GM19238 (cell line): ENCODE measurements around the gene ALG14.

Experiments
- DNase-seq: peaks from one replicate; pipeline ENCODE4 v3.0.0; 2011; ENCODE audit warnings: low spot score; ENCODE audit not compliant: insufficient read length

The ALG14 gene

DNA sequence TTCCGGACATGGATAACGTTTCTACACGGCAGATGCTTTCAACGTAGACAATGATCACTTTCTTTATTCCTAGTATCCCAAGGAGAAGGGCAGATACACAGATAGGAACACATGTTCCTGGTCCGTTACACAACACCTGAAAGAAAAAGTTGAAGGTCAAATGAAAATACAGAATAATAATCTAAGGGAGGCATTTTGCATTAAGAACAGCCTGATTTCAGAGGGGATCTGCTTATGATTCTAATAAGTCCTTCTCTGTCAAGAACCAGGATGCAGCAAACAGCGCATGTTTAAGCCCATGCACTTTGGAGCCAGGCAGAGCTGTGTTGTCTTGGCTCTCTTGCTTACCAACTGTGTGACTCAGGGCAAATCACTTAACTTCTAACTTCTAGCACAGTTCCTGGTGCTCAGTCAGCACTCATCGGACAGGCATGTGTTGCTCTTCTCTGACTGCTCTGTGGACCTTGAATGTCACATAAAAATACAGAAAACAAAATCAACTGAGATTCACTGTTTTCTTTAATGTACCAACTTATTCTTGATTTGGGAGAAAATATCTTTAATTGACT is 89.5 kb downstream of the ALG14 start:
- no peak for DNase-seq

GRCh38 chr1:94982398-94982797 is 90.4 kb downstream of the ALG14 start:
- DNase-seq: no peak

- DNase-seq: no peak
Measured at GRCh38 chr1:94981575-94981973, 91.2 kb downstream of the ALG14 start.

DNA sequence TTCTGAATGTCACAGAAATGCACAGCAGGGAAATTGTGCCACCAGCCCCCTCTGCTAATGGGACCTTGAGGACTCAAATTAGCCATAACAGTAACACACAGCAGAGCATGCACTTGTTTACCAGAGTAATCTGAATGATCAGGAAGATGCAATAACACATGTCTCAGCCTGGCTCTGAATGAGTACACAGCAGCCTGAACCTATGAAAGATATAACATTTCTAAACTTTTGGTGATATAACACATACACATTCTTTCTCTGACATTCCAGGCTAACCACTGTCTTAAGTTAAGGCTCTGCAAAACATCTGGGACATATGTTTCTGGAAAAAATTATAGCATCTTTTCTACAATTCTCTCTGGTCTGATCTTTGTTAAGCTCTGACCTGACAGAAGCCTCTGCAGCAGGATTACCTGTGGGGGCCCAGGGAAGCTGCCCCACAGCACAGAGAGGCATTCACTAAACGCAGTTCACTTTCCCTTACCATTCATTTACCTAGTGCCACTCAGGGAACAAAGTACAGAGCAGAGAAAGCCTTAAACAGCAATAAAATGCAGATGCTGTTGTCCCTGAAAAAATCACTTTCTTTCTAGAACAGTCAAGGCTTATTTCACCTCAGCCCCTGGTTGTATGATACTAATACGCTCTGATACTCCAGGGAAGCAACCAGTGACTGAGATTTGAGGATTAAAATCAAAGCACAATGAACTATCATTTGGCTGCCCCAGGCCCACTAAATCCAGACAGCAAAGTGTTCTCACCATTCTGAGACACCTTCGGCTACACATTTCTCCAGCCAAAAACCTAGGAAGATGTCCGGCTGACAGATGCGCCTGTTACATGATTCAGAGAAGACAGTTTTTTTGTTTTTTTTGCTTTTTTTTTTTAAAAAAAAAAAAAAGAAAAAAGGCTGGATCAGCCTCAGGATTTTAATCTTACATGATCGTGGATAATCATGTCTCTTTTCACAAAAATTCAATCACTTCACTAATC is 91.9 kb downstream of the ALG14 start:
- no peak for DNase-seq

GRCh38 chr1:94979656-94980581 is 92.8 kb downstream of the ALG14 start:
- no peak for DNase-seq

- no peak for DNase-seq
Measured at GRCh38 chr1:94979131-94979530, 93.6 kb downstream of the ALG14 start.

DNA sequence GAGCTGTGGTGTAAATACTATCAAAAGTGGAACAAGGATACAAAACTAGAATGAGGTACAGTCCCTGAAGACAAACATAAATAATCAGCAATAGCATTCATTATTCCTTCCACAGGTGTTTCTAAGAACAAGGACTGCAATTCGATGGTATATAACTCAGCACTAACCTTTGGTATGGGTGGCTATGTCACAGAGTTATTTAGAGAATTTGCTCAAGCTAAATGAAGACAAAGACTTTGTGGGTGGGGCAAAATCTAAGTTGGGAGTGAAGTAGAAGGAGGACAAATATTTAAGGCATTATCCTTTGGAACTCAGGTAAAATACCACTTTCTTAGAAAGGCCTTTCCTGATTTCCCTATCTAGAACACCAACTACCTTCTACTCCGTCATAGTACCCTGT is 94.3 kb downstream of the ALG14 start:
- DNase-seq: no peak

- no peak for DNase-seq
Measured at GRCh38 chr1:94976971-94977548, 95.7 kb downstream of the ALG14 start.

DNA sequence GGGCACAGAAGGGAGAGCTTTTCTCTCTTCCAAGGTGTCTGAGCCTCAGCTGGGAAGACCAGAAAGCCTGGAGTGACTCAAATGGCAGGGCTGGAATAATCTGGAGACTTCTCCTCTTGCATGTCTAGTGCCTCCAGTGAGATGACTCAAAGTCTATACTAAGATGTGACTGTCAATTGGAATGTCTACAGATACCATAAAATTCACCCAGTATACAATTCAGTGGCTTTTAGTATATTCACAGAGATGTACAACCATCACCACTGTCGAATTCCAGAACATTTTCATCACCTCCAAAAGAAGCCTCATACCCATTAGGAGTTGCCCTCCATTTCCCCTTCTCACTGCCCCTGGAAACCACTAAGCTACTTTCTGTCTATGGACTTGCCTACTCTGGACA is 97.9 kb downstream of the ALG14 start:
- no peak for DNase-seq

- DNase-seq: no peak
Measured at GRCh38 chr1:94974241-94974640, 98.5 kb downstream of the ALG14 start.

DNA sequence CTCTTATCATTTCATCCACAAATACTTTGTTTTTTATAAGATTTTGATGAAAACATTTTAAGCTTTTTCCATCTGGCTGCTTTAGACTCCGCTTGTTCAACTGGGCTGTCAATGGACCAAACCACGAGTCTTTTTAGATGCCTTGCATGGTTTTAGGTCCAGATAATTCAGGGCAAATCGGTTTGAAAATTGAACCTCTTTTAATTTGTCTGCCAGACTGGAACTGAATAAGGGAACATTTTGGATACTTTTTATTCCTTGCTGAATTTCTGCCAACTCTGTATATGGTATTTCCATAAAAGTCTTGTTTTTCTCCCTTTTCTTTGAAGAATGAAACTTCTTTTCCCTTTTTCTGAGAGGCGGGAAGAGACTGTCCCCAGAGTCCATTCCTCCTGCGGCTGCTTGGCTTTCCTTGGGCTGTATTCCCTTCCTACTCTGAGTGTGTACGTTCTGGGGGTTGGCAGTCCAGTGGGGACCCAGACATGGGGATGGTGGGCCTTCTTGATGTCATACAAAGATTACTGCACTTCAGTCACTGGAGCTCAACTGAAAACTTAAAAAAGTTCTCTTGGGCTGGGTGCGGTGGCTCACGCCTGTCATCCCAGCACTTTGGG is 99.3 kb downstream of the ALG14 start:
- DNase-seq: no peak

DNA sequence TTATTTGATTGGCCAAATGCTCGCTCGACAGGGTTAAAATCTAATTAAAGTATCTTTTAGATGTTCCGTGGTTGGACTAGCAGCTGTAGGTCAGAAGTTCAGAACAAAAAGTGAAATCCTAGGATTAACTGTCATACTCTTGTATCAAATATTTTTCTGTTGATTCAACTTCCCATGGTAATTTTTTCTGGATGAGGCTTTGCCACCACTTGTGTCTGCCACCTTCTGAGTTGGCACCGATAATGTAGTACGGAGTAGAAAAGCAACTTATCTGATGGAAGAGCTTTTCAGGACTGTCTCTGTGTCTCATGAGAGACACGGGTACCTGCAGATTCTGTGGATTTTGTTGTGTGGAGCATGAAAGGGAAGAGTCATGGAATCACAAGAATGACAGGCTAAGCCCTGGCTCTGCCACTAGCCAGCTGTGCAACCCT is 101.2 kb downstream of the ALG14 start:
- DNase-seq: no peak

DNA sequence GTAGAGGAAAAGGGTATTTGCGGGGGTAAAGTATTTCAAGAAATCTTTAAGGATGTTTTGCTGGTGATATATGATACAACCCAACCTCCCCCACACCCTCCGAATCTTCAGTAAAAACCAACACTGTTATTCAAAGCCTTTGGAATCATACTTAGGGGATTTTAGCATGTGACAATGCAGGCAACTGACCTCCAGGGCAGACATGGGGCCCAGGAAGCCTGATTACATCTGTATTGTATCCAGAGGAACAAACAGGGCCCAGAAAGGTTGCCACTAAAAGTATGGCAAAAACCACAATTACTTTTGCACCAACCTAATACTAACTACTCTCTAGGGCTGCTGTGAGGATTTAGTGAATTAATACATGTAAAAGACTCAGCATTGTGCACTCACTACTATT is 102.0 kb downstream of the ALG14 start:
- no peak for DNase-seq

GRCh38 chr1:94969137-94969536 is 103.6 kb downstream of the ALG14 start:
- DNase-seq: no peak

DNA sequence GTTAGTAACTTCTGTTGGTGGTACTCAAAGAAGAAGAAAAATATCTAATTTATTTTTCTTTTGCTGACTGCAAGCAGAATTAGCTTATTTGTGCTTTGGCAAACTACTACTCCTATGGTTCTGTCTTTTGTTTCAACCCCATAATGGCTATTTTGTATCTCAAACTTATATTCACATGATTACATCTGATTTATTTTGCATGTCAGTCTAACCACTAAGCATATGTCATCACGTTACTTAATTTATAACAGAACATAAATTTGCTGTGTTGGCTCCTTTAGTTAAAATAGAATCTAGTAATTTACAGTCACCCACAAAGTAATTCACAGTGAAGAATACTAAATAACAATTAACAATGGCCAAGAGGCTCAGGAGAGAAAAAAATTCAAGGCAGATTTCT is 106.7 kb downstream of the ALG14 start:
- DNase-seq: no peak

DNA sequence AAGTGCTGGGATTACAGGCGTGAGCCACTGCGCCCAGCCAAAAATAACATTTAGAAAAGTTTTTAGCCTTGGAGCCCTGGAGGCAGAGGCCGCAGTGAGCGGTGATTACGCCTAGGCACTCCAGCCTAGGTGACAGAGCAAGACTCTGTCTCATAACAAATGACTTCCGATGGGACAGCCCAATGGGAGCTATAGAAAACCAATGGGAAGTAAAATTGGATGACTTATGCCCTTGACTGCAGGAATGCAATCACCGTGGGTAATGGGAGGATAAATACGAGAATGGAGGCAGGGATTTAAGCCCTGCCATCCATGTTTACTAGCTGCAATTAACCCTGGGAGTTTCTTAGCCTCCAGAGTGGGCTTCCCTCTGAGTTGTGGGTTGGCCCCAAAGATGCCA is 108.9 kb downstream of the ALG14 start:
- DNase-seq: no peak

GRCh38 chr1:94962409-94963265 is 110.1 kb downstream of the ALG14 start:
- peak; percentile 42 for DNase-seq

GRCh38 chr1:94961988-94962387 is 110.8 kb downstream of the ALG14 start:
- no peak for DNase-seq

- DNase-seq: no peak
Measured at GRCh38 chr1:94961582-94961981, 111.2 kb downstream of the ALG14 start.

DNA sequence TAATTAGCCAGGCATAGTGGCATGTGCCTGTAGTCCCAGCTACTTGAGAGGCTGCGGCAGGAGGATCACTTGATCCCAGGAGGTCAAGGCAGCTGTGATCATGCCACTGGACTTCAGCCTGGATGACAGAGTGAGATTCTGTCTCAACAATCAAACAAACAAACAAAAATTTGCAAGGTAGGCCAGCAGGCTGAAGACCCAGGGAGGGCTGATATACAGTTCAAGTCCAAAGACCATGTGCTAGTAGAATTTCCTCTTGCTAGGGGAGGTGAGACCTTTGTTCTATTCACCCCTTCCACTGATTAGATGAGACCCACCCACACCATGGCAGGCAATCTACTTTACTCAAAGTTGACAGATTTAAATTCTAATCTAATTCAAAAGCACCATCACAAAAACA is 114.7 kb downstream of the ALG14 start:
- DNase-seq: no peak
